AG04449 (cell line): ENCODE results near the gene TASP1.
"Not testable (repeated sequence)": the region's sequence is repeated elsewhere in the genome, so short reads cannot be mapped to it uniquely, and the experiment has no call there.

Source experiments
- CTCF ChIA-PET: fragments of 350-600 bp; formaldehyde crosslinking; extraction: SDS; loops from one replicate; lab custom pipeline; 2021; ENCODE audit warnings: antibody characterized with exemption; lab: Yijun Ruan, JAX
- POLR2A ChIA-PET: fragments of 400-600, 350-600 bp; formaldehyde crosslinking; extraction: SDS; loops from one replicate; lab custom pipeline; 2020; ENCODE audit warnings: antibody characterized with exemption, inconsistent platforms; lab: Yijun Ruan, JAX
- DNase-seq: peaks from one replicate; pipeline ENCODE4 v3.0.0-alpha.2; 2010; ENCODE audit warnings: low read depth, low spot score
- H3K4me3 ChIP-seq: 2 replicates; pipeline ENCODE4 v1.5.1; 2011; ENCODE audit warnings: low read depth, mild to moderate bottlenecking, control low read depth, low read length
- TF ChIP-seq, protein P1 (sequence below): IDR thresholded peaks from one replicate; pipeline ENCODE4 v1.5.1; 2011; ENCODE audit warnings: mild to moderate bottlenecking, moderate library complexity, low read length, control low read depth, inconsistent platforms; ENCODE audit not compliant: insufficient read depth; ENCODE audit errors: missing control alignments

The TASP1 gene

DNA sequence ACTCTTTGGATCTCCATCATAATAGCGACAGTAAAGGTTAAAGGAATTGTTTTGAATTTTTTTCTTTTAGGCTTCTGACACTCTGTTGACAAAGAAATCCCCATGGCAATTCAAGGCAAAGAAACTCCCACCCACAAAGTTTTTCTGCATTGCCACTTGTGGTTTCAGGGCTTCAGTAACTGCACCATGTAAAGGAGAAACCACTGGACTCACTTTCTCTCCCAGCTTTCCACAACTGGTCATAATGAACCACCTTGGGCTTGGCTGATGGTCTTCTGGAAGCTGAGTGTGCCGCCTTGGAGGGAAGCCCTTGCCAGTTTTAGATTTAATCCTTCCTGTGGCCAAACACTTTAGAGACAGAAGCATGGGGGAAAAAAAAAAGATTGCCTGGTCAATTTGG lies 254.6 kb downstream of the TASP1 start:
- H3K4me3 ChIP-seq: no peak overlapping the region
- POLR2A ChIA-PET: no interaction called here
- no peak for DNase-seq
- CTCF ChIA-PET: interaction anchor here (1.2 kb wide), 1 partner anchor 163 kb away, joined by 5 read pairs; no protein-coding TSS in a partner anchor
- TF ChIP-seq, protein P1, sequence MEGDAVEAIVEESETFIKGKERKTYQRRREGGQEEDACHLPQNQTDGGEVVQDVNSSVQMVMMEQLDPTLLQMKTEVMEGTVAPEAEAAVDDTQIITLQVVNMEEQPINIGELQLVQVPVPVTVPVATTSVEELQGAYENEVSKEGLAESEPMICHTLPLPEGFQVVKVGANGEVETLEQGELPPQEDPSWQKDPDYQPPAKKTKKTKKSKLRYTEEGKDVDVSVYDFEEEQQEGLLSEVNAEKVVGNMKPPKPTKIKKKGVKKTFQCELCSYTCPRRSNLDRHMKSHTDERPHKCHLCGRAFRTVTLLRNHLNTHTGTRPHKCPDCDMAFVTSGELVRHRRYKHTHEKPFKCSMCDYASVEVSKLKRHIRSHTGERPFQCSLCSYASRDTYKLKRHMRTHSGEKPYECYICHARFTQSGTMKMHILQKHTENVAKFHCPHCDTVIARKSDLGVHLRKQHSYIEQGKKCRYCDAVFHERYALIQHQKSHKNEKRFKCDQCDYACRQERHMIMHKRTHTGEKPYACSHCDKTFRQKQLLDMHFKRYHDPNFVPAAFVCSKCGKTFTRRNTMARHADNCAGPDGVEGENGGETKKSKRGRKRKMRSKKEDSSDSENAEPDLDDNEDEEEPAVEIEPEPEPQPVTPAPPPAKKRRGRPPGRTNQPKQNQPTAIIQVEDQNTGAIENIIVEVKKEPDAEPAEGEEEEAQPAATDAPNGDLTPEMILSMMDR: no peak

DNA sequence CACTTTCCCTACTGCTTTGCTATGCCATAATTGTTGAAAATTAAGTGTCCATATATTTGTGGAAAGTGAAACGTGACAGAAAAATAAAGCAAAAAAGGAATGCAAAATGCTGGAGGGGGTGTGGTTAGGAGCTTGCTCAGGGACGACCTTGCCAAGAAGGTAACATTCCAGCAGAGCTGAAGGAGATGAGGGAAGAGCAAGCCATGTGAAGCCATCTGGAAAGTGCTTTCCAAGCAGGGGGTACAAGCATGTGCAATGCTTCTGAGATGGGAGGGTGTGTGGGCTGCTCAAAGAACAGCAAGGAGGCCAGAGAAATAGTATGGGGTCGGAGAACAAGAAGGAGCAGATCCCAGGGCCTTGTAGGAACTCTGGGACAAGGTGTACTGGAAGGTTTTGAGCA lies 255.9 kb downstream of the TASP1 start:
- CTCF ChIA-PET: no interaction called here
- DNase-seq: no peak
- POLR2A ChIA-PET: no interaction called here
- TF ChIP-seq, protein P1: no peak
- H3K4me3 ChIP-seq: no peak overlapping the region

DNA sequence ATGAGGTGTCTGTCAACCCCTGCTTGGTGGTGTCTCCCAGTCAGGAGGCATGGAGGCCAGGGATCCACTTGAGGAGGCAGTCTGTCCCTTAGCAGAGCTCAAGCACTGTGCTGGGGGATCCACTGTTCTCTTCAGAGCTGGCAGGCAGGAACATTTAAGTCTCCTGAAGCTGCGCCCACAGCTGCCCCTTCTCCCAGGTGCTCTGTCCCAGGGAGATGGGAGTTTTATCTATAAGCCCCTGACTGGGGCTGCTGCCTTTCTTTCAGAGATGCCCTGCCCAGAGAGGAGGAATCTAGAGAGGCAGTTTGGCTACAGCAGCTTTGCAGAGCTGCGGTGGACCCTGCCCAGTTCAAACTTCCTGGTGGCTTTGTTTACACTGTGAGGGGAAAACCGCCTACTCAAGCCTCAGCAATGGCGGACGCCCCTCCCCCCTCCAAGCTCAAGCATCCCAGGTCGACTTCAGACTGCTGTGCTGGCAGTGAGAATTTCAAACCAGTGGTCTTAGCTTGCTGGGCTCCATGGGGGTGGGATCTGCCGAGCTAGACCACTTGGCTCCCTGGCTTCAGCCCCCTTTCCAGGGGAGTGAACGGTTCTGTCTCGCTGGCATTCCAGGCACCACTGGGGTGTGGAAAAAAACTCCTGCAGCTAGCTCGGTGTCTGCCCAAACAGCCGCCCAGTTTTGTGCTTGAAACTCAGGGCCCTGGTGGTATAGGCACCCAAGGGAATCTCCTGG lies 258.1 kb downstream of the TASP1 start:
- DNase-seq, POLR2A ChIA-PET, H3K4me3 ChIP-seq: not testable (repeated sequence)
- CTCF ChIA-PET: interaction anchor here (1.3 kb wide), 1 partner anchor 10 kb away, joined by 3 read pairs; no protein-coding TSS in a partner anchor

DNA sequence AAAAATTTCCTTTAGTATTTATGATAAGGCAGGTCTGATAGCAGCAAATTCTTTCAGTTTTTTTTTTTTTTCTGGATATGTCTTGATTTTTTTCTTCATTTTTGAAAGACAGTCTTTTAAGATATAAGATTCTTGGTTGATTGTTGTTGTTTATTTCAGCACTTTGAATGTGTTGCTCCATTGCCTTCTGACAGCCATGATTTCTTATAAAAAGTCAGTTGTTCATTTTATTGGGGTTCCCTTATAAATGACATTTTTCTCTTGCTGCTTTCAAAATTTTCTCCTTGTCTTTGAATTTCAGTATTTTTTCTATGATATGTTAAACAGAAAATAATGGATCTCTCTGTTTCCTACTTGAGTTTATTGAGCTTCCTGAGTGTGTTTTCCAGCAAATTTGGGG lies 265.3 kb downstream of the TASP1 start:
- H3K4me3 ChIP-seq: no peak overlapping the region
- no peak for DNase-seq
- ChIA-PET POLR2A (no interaction called here), CTCF (no interaction called here)
- TF ChIP-seq, protein P1: no peak

DNA sequence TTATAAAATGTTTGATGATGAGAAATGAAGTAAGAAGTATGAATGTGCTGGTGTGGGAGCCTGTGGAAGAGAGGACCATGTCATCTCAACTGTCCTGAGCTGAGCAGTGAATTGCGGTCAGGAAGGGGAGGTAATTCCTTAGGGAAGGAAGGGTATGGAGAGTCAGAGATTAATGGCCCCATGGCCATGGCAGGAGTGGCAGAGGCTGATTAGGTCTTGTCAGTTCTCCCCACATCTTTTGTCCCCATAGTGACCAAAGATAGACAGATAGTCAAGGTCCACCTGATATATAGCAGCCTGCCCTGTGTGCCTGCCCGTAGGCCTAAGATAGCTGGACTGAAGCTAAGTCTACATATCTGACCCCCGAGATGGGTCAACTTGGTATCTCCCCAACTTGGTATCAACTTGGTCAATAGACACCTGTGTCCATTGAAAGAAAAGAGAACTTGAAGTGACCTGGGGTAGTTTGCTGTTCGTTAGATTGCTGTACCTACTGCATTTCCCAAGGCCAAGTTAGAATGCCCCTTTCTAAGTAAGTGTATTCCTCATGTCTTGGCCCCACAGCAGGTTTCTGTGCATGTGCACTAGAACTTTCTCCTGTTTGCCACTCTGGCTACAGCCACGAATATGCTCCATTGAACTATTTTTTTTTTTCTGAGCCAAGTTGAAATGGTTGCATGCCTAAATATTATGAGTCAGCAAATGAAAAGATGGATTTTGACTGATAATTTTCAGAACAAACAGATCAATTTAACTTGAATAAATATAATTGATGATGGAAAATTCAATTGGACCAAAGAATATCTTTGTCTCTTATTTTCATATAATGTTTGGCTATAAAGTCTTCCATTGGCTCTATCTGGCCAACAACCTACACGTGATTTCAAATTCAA lies 274.2 kb downstream of the TASP1 start:
- no peak for DNase-seq
- no peak overlapping the region for H3K4me3 ChIP-seq
- TF ChIP-seq, protein P1: no peak
- POLR2A ChIA-PET: no interaction called here
- CTCF ChIA-PET: interaction anchor here (1.0 kb wide), 1 partner anchor 247 kb away, joined by 3 read pairs; no protein-coding TSS in a partner anchor

DNA sequence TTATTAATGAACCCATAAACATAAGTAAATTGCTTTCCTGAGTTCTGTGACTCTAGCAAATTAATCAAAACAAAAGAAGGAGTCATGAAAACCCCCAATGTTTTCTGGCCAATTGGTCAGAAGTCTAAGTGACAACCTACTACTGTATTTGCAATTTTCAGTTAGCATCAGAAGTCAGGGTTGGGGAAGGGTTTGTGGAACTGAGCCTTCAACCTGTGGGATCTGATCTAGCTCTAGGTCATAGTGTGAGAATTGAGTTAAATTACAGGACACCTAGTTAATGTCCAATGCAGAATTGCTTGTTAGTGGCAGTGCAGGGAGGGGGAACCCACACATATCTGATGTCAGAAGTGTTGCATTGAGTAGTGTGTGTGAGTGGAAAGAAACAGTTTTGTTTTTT lies 275.3 kb downstream of the TASP1 start:
- TF ChIP-seq, protein P1: no peak
- POLR2A ChIA-PET: no interaction called here
- no peak for DNase-seq
- no peak overlapping the region for H3K4me3 ChIP-seq
- CTCF ChIA-PET: no interaction called here

DNA sequence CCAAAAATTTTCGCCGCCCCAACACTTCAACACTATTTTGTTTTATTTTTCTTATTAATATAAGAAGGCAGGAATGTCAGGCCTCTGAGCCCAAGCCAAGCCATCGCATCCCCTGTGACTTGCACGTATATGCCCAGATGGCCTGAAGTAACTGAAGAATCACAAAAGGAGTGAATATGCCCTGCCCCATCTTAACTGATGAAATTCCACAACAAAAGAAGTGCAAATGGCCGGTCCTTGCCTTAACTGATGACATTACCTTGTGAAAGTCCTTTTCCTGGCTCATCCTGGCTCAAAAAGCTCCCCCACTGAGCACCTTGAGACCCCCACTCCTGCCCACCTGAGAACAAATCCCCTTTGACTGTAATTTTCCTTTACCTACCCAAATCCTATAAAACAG lies 276.6 kb downstream of the TASP1 start:
- DNase-seq, CTCF ChIA-PET, POLR2A ChIA-PET, H3K4me3 ChIP-seq: not testable (repeated sequence)

DNA sequence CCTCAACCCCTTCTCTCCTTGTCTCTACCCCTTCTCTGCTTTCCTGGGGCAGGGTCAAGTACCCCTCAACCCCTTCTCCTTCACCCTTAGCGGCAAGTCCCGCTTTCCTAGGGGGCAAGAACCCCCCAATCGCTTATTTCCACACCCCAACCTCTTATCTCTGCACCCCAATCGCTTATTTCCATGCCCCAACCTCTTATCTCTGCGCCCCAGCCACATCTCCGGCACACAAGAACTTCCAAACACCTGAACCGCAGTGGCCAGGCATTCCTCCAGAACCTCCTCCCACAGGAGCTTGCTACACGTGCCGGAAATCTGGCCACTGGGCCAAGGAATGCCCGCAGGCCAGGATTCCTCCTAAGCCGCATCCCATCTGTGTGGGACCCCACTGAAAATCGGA lies 279.8 kb downstream of the TASP1 start:
- DNase-seq, H3K4me3 ChIP-seq, POLR2A ChIA-PET, CTCF ChIA-PET: not testable (repeated sequence)

DNA sequence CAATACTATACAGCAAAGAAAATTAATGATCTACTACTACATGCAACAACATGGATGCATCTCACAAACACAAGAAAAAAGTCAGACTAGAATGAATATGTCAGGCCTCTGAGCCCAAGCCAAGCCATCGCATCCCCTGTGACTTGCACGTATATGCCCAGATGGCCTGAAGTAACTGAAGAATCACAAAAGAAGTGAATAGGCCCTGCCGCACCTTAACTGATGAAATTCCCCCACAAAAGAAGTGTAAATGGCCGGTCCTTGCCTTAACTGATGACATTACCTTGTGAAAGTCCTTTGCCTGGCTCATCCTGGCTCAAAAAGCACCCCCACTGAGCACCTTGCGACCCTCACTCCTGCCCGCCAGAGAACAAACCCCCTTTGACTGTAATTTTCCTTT lies 280.9 kb downstream of the TASP1 start:
- H3K4me3 ChIP-seq, CTCF ChIA-PET, DNase-seq, POLR2A ChIA-PET: not testable (repeated sequence)
